ENCODE data around the gene CWC25. TPM values are rescaled to one million over a fixed set of nuclear protein-coding genes. Genes with fewer than 3 reads are reported as not detected.
A peak's percentile ranks its signal among the peaks of the same experiment; 100 is the strongest.

Gene CWC25
- 77.8 and 78.9 TPM in 2 replicates for total RNA-seq (2022)
- Bru-seq, nascent RNA = percentile 93 among the genes with signal in this experiment
- percentile 93 among the genes with signal in this experiment for BruChase-seq, experiment 1, labeled RNA remaining after a 6-hour chase
- percentile 93 among the genes with signal in this experiment for BruChase-seq, experiment 2, labeled RNA remaining after a 2-hour chase
- long read RNA-seq, transcript CWC25-202 (10 exons, 3,234 nt) = major isoform, 58 of 108 reads
- long read RNA-seq, partial matches to known transcripts = 16 of 108 reads
- long read RNA-seq, other reads (novel, unspliced or antisense) = 34 of 108 reads

DNA sequence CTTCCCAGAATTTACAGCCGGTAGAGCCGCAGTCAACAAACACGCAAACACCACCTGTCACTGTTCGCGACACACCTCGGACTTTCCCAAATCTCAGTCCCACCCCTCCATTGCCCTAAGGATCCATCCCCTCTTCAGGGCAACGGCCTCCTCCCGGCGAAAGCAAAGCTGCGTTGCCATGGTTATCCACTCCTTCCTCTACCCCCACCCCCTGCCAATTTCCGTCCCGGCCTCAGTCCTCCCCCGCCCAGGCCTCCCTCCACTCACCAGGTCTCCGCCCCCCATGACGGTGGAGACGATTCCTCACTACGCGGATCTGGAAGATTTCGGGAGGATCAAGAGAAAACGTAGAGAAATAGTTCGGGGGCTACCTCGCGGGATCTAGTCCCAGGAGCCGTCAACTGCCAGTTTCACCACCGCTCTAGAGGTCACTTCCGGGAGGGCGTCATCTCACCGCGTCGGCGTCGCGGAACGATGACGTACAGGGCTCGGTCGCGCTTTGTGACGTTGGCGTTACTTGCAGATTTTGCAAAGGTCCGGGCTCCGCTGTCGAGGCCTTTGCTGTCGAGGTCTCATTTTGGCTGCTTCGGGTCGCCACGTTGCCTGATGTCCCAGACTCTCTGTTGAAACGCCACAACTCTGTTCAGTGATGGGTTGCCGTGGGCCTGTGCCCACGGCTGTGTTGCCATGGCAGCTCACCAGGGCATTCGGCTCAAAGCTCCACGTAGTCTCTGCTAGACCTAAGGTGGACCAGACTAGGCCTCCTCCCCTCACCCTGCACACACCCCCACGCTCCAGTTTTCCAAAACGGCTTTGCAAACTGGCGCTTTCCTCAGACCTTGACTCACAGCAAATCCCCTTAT lies at the start of gene CWC25:
TSS of gene CWC25 (minus strand) at position 423 of the 863 bp plus-strand sequence. CDS start at position 285, 138 bp downstream.
- peak within 1 kb of the TSS; percentile 87 for H3K4me3 Mint-ChIP-seq (ENCODE audit: low read depth, unreplicated experiment)
- intact Hi-C loops (cut with micrococcal nuclease; ENCODE audit: unreplicated experiment) = loop anchor here (5.0 kb wide), 1 partner anchor 327 kb away; the partner anchor contains the start of gene PLXDC1
- H3K9me3 Mint-ChIP-seq (ENCODE audit: low read depth, unreplicated experiment) = no peaks in the 10 kb centered on the region
- TSS peak; percentile 98 for BruUV-seq (replicated peaks)
- TF ChIP-seq, protein P1, sequence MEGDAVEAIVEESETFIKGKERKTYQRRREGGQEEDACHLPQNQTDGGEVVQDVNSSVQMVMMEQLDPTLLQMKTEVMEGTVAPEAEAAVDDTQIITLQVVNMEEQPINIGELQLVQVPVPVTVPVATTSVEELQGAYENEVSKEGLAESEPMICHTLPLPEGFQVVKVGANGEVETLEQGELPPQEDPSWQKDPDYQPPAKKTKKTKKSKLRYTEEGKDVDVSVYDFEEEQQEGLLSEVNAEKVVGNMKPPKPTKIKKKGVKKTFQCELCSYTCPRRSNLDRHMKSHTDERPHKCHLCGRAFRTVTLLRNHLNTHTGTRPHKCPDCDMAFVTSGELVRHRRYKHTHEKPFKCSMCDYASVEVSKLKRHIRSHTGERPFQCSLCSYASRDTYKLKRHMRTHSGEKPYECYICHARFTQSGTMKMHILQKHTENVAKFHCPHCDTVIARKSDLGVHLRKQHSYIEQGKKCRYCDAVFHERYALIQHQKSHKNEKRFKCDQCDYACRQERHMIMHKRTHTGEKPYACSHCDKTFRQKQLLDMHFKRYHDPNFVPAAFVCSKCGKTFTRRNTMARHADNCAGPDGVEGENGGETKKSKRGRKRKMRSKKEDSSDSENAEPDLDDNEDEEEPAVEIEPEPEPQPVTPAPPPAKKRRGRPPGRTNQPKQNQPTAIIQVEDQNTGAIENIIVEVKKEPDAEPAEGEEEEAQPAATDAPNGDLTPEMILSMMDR (IDR thresholded peaks at IDR 0.05; ENCODE audit: unreplicated experiment) = no peak
- peak; percentile 100 for DNase-seq
- H3K4me1 Mint-ChIP-seq (ENCODE audit: low read depth, unreplicated experiment) = peaks cover 37% of the 10 kb centered on the region
- H3K27ac Mint-ChIP-seq (ENCODE audit: unreplicated experiment) = peak within 1 kb of the TSS; percentile 100
- no peaks in the 10 kb centered on the region for H3K27me3 Mint-ChIP-seq (ENCODE audit: unreplicated experiment)
- CTCF ChIA-PET = interaction anchor here (0.8 to 3.5 kb wide), 8 partner anchors 9 to 328 kb away, joined by 3 to 15 read pairs (median 4); partner anchors contain the start of genes LASP1 and RPL23
- peaks cover 59% of the 10 kb centered on the region for H3K36me3 Mint-ChIP-seq (ENCODE audit: insufficient read depth, unreplicated experiment)

DNA sequence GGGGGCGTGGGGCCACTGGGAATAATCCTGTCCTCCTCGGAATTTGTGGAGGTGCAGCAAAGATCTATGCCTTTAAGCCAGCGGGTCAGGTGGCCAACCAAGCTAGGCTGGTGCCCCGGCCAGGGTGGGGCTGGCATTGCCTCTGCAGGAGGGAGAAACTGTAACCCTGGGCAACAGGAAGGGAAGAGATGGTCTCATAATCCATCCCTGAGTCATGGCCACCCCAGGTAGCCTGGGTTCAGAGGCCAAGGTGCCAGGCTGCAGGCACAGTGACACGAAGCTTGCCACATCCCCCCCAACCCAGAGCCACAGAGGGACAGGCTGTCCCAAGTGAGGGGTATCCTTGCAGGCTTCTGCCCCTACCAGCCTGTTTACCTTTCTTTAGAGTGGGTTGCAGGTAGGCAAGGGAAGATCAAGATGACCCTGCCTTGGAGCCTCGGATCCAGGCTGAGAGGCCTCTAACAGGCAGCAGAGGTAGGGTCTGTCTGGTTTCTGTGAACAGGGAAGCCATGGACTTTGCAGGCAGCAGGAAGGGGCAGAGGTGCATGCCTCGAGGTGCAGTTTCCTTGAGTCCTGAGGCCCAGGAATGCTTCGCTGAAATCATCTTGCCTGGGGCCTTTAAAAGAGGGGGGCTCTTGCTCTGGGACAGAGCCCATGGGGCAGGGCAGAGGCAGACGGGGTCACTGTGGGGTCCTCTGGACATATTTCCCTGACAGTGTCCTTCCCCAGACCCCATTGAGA lies 48.7 kb upstream of the CWC25 start:
- peak overlapping the region; percentile 59 for H3K27ac Mint-ChIP-seq (ENCODE audit: unreplicated experiment)
- H3K9me3 Mint-ChIP-seq (ENCODE audit: low read depth, unreplicated experiment) = no peaks in the 10 kb centered on the region
- intact Hi-C loops (cut with micrococcal nuclease; ENCODE audit: unreplicated experiment) = no loop called here
- peak overlapping the region; percentile 95 for H3K4me3 Mint-ChIP-seq (ENCODE audit: low read depth, unreplicated experiment)
- no peaks in the 10 kb centered on the region for H3K27me3 Mint-ChIP-seq (ENCODE audit: unreplicated experiment)
- H3K36me3 Mint-ChIP-seq (ENCODE audit: insufficient read depth, unreplicated experiment) = peaks cover 92% of the 10 kb centered on the region
- no TSS peak for BruUV-seq (replicated peaks)
- peak; percentile 95 for DNase-seq
- peaks cover 84% of the 10 kb centered on the region for H3K4me1 Mint-ChIP-seq (ENCODE audit: low read depth, unreplicated experiment)
- TF ChIP-seq, protein P1 (IDR thresholded peaks at IDR 0.05; ENCODE audit: unreplicated experiment) = no peak
- CTCF ChIA-PET = interaction anchor here (0.6 to 1.8 kb wide), 9 partner anchors 8 to 280 kb away, joined by 3 to 10 read pairs (median 4); partner anchors contain the start of gene RPL23

DNA sequence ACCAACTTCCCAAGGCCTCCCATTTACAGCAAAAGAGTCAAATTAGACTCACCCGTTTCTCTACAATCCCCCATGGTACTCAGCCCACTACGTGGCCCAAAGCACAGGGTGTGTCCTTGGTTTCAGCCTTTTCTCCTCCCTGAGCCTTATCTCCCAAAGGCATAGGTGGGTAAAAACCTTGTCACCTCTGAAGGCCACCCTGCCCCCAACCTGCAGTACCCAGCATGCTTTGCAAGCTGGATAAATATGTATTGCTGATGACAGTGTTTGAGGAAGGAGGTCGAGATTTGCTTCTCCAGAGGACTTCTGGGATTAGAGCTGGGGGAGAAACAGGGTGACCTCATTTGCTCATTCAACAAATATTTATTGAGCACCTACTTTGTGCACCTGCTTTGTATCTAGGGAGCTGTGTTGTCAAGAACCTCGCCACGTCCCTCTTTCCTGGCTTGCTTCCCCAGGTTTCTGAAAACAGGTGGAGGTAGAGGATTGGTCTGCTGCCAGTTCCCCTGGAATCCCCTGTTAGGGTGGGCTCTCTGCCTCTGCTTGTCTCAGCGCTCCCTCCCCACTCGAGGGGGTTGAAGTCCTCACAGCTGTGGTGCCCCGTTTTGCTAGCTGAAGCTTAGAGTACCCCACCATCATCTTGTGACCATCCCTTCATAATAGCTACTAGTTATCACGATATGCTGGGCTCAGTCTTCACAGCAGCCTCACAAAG lies 47.7 kb upstream of the CWC25 start:
- TF ChIP-seq, protein P1 (IDR thresholded peaks at IDR 0.05; ENCODE audit: unreplicated experiment) = no peak
- Mint-ChIP-seq H3K4me3 (ENCODE audit: low read depth, unreplicated experiment) (peak overlapping the region; percentile 95), H3K9me3 (ENCODE audit: low read depth, unreplicated experiment) (no peaks in the 10 kb centered on the region), H3K27me3 (ENCODE audit: unreplicated experiment) (no peaks in the 10 kb centered on the region), H3K27ac (ENCODE audit: unreplicated experiment) (peak overlapping the region; percentile 59), H3K4me1 (ENCODE audit: low read depth, unreplicated experiment) (peaks cover 84% of the 10 kb centered on the region), H3K36me3 (ENCODE audit: insufficient read depth, unreplicated experiment) (peaks cover 92% of the 10 kb centered on the region)
- CTCF ChIA-PET = interaction anchor here (0.8 to 1.8 kb wide), 8 partner anchors 9 to 281 kb away, joined by 3 to 10 read pairs (median 4); partner anchors contain the start of genes CWC25, PSMB3 and RPL23
- intact Hi-C loops (cut with micrococcal nuclease; ENCODE audit: unreplicated experiment) = no loop called here
- BruUV-seq (replicated peaks) = no TSS peak
- no peak for DNase-seq
